ENCODE results near the gene PHLDB3. TPM values are rescaled to one million over a fixed set of nuclear protein-coding genes. Genes with fewer than 3 reads are reported as not detected.

Gene PHLDB3
- total and polyA plus RNA-seq, 2 of the 13 experiments (the other 11 are each of a cell fraction or from before 2014, with no cell fraction given): 11.3 to 14.5 TPM

DNA sequence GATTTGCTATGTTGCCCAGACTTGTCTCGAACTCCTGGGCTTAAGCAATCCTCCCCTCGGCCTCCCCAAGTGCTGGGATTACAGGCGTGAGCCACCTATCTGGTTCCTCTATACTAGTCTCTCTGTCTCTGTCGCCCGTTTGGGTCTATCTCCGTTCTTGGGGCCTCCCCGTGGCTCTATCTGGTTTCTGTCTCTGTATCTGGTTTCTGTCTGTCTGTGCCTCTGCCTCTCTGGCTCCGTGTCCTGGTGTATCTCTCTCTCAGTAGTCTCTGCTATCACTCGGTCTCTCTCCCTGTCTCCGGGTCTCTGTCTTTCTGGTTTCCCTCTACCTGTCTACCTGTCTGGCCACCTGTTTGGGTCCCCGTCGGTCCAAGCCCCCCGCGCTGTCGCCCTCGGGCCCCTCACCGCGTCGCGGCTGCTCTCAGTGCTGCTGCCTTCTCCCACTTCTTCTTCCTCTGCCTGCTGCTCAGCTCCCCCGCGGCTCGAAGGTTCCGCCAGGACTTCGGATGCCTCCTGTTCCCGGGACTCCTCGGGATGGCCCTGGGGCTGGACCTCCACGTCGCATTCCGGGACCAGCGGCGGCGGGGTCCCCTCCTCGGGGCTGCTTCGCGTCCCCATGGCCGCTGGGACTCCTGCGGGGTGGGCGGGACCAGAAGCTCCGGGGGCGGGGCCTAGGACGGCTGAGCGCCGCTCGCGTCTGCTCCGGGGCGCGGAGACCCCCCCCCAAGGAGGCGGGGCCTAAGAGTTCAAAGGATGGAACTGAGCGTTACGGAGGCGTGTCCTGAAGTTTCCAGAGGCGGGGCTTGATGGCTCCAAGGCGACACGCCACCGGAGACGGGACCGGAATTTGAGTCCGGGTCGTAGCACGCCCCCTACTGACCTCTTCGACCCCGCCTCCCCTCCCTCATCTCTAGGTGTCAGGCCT lies 783 bp downstream of the PHLDB3 start (continued):
- TF ChIP-seq, protein P1, sequence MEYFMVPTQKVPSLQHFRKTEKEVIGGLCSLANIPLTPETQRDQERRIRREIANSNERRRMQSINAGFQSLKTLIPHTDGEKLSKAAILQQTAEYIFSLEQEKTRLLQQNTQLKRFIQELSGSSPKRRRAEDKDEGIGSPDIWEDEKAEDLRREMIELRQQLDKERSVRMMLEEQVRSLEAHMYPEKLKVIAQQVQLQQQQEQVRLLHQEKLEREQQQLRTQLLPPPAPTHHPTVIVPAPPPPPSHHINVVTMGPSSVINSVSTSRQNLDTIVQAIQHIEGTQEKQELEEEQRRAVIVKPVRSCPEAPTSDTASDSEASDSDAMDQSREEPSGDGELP (IDR thresholded peaks at IDR 0.05; ENCODE audit: borderline replicate concordance, low read depth): no peak
- TF ChIP-seq, protein P2, sequence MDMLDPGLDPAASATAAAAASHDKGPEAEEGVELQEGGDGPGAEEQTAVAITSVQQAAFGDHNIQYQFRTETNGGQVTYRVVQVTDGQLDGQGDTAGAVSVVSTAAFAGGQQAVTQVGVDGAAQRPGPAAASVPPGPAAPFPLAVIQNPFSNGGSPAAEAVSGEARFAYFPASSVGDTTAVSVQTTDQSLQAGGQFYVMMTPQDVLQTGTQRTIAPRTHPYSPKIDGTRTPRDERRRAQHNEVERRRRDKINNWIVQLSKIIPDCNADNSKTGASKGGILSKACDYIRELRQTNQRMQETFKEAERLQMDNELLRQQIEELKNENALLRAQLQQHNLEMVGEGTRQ (IDR thresholded peaks at IDR 0.05; ENCODE audit: low read depth, low read length): no peak
- TF ChIP-seq, protein P2 (CRISPR knock-in tag; IDR thresholded peaks at IDR 0.05; ENCODE audit: borderline replicate concordance): no peak
- TF ChIP-seq ZNF839 (CRISPR knock-in tag; IDR thresholded peaks at IDR 0.05; ENCODE audit: borderline replicate concordance) (no peak), PITX1 (CRISPR knock-in tag; IDR thresholded peaks at IDR 0.05) (no peak), XBP1 (CRISPR knock-in tag; IDR thresholded peaks at IDR 0.05) (no peak), ELF1 (CRISPR knock-in tag; IDR thresholded peaks at IDR 0.05) (no peak), U2AF1 (optimal IDR thresholded peaks at IDR 0.05; ENCODE audit: low read depth, low read length) (no peak), IKZF4 (CRISPR knock-in tag; IDR thresholded peaks at IDR 0.05; ENCODE audit: borderline replicate concordance, low read depth, not compliant biosample characterization) (no peak), ZNF543 (CRISPR knock-in tag; IDR thresholded peaks at IDR 0.05) (peak; percentile 69; the same call in 1 of the 2 replicates), GTF3A (CRISPR knock-in tag; conservative IDR thresholded peaks at IDR 0.05) (no peak), RFXANK (CRISPR knock-in tag; IDR thresholded peaks at IDR 0.05) (no peak), TRIM24 (CRISPR knock-in tag; IDR thresholded peaks at IDR 0.05) (no peak), FOXO1 (CRISPR knock-in tag; IDR thresholded peaks at IDR 0.05) (no peak), ZNF207 (IDR thresholded peaks at IDR 0.05; ENCODE audit: borderline replicate concordance) (no peak), ZNF331 (CRISPR knock-in tag; IDR thresholded peaks at IDR 0.05) (no peak), ZNF562 (CRISPR knock-in tag; IDR thresholded peaks at IDR 0.05; ENCODE audit: borderline replicate concordance) (no peak), ZFP62 (CRISPR knock-in tag; IDR thresholded peaks at IDR 0.05) (no peak), MED8 (CRISPR knock-in tag; IDR thresholded peaks at IDR 0.05; ENCODE audit: insufficient replicate concordance) (peak; percentile 42), RBAK (CRISPR knock-in tag; IDR thresholded peaks at IDR 0.05) (no peak), TEAD3 (CRISPR knock-in tag; optimal IDR thresholded peaks at IDR 0.05; ENCODE audit: borderline replicate concordance) (peak; percentile 29), ZNF460 (CRISPR knock-in tag; IDR thresholded peaks at IDR 0.05; ENCODE audit: borderline replicate concordance) (no peak)
- TF ChIP-seq, protein P3, sequence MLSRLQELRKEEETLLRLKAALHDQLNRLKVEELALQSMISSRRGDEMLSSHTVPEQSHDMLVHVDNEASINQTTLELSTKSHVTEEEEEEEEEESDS (CRISPR knock-in tag; IDR thresholded peaks at IDR 0.05; ENCODE audit: borderline replicate concordance): no peak
- TF ChIP-seq, protein P4, sequence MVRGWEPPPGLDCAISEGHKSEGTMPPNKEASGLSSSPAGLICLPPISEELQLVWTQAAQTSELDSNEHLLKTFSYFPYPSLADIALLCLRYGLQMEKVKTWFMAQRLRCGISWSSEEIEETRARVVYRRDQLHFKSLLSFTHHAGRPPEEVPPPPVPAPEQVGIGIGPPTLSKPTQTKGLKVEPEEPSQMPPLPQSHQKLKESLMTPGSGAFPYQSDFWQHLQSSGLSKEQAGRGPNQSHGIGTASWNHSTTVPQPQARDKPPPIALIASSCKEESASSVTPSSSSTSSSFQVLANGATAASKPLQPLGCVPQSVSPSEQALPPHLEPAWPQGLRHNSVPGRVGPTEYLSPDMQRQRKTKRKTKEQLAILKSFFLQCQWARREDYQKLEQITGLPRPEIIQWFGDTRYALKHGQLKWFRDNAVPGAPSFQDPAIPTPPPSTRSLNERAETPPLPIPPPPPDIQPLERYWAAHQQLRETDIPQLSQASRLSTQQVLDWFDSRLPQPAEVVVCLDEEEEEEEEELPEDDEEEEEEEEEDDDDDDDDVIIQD (CRISPR knock-in tag; IDR thresholded peaks at IDR 0.05; ENCODE audit: low read depth): 0 out of 2 replicates have a peak, but pooled peaks have one; percentile 3
- TF ChIP-seq, protein P5, sequence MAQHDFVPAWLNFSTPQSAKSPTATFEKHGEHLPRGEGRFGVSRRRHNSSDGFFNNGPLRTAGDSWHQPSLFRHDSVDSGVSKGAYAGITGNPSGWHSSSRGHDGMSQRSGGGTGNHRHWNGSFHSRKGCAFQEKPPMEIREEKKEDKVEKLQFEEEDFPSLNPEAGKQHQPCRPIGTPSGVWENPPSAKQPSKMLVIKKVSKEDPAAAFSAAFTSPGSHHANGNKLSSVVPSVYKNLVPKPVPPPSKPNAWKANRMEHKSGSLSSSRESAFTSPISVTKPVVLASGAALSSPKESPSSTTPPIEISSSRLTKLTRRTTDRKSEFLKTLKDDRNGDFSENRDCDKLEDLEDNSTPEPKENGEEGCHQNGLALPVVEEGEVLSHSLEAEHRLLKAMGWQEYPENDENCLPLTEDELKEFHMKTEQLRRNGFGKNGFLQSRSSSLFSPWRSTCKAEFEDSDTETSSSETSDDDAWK (CRISPR knock-in tag; IDR thresholded peaks at IDR 0.05): no peak
